DOHH2 (cell line): ENCODE measurements around the gene FCER1G.

Experiments used
- H3F3A ChIP-seq: fragments of 200-600 bp; sonication (generic), shearing (Covaris generic); 2 replicates; pipeline ENCODE4 v1.6.0; 2016; ENCODE audit warnings: antibody characterized with exemption, mild to moderate bottlenecking; ENCODE audit not compliant: control insufficient read depth, insufficient read depth
- H3K27ac ChIP-seq: fragments of 200-600 bp; sonication (generic); 2 replicates; pipeline ENCODE4 v1.5.1; 2014; ENCODE audit warnings: low read depth, mild to moderate bottlenecking, low read length, moderate library complexity
- H3K27me3 ChIP-seq: fragments of 200-600 bp; sonication (generic); 2 replicates; pipeline ENCODE4 v1.6.1; 2014; ENCODE audit warnings: mild to moderate bottlenecking, low read length, mixed read lengths; ENCODE audit not compliant: control insufficient read depth
- H3K36me3 ChIP-seq: fragments of 200-600 bp; sonication (generic); 2 replicates; pipeline ENCODE4 v1.6.1; 2014; ENCODE audit warnings: mild to moderate bottlenecking, low read length, moderate library complexity, mixed read lengths; ENCODE audit not compliant: control insufficient read depth
- H3K4me1 ChIP-seq: fragments of 200-600 bp; sonication (generic); 2 replicates; pipeline ENCODE4 v1.6.1; 2014; ENCODE audit warnings: mild to moderate bottlenecking, low read length, mixed read lengths; ENCODE audit not compliant: control insufficient read depth
- H3K4me2 ChIP-seq: fragments of 200-600 bp; sonication (generic); 2 replicates; pipeline ENCODE4 v1.6.0; 2014; ENCODE audit warnings: mild to moderate bottlenecking, low read length, moderate library complexity
- H3K4me3 ChIP-seq: fragments of 200-600 bp; sonication (generic); 2 replicates; pipeline ENCODE4 v1.5.1; 2014; ENCODE audit warnings: mild to moderate bottlenecking, low read length, mixed read lengths
- H3K79me2 ChIP-seq: fragments of 200-600 bp; sonication (generic); 2 replicates; pipeline ENCODE4 v1.6.1; 2014; ENCODE audit warnings: mild to moderate bottlenecking, low read length, mixed read lengths; ENCODE audit not compliant: control insufficient read depth
- H3K9me2 ChIP-seq: fragments of 200-600 bp; sonication (generic); replicated peaks from 2 replicates; pipeline ENCODE4 v1.6.1; 2014; ENCODE audit warnings: mild to moderate bottlenecking, low read length, mixed read lengths; ENCODE audit not compliant: control insufficient read depth
- H3K9me3 ChIP-seq: fragments of 200-600 bp; sonication (generic); 2 replicates; pipeline ENCODE4 v1.6.1; 2014; ENCODE audit warnings: antibody characterized with exemption, low read length, mixed read lengths; ENCODE audit not compliant: control insufficient read depth, insufficient read depth
- H4K20me1 ChIP-seq: fragments of 200-600 bp; sonication (generic); 2 replicates; pipeline ENCODE4 v1.6.0; 2014; ENCODE audit warnings: low read depth, mild to moderate bottlenecking, antibody characterized with exemption, low read length, moderate library complexity; ENCODE audit not compliant: control insufficient read depth, insufficient read depth
- EZH2phosphoT487 ChIP-seq: fragments of 200-600 bp; sonication (generic); IDR thresholded peaks from 2 replicates; pipeline ENCODE4 v1.6.1; 2017; ENCODE audit warnings: borderline replicate concordance, mild to moderate bottlenecking, antibody characterized with exemption, low read length, moderate library complexity, mixed read lengths
- TF ChIP-seq, protein P1 (sequence below): fragments of 200-600 bp; sonication (generic); IDR thresholded peaks from one replicate; pipeline ENCODE4 v1.5.1; 2014; ENCODE audit warnings: antibody characterized with exemption, mild to moderate bottlenecking, low read depth, low read length; ENCODE audit not compliant: poor library complexity, severe bottlenecking

The FCER1G gene

GRCh38 chr1:161198897-161199431 is 16.1 kb upstream of the FCER1G start, which contains the start of gene ADAMTS4:
TSS of gene ADAMTS4 (minus strand) at chr1:161199054. CDS start at chr1:161198627, 427 bp downstream.
- H3K27me3 ChIP-seq, result no peaks in the 10 kb centered on the region
- peaks cover 8% of the 10 kb centered on the region for H3K36me3 ChIP-seq
- no peak within 1 kb of the TSS for H3K4me3 ChIP-seq
- H3F3A ChIP-seq, result 0 out of 2 replicates have a peak, but pooled peaks cover 3% of the 10 kb centered on the region
- H3K4me1 ChIP-seq, result peaks cover 52% of the 10 kb centered on the region
- no peaks in the 10 kb centered on the region for H3K9me3 ChIP-seq
- H3K27ac ChIP-seq, result no peak within 1 kb of the TSS
- no peak within 1 kb of the TSS for H3K4me2 ChIP-seq
- peaks cover 17% of the 10 kb centered on the region for H3K79me2 ChIP-seq
- TF ChIP-seq EZH2phosphoT487, result no peak
- TF ChIP-seq, protein P1, sequence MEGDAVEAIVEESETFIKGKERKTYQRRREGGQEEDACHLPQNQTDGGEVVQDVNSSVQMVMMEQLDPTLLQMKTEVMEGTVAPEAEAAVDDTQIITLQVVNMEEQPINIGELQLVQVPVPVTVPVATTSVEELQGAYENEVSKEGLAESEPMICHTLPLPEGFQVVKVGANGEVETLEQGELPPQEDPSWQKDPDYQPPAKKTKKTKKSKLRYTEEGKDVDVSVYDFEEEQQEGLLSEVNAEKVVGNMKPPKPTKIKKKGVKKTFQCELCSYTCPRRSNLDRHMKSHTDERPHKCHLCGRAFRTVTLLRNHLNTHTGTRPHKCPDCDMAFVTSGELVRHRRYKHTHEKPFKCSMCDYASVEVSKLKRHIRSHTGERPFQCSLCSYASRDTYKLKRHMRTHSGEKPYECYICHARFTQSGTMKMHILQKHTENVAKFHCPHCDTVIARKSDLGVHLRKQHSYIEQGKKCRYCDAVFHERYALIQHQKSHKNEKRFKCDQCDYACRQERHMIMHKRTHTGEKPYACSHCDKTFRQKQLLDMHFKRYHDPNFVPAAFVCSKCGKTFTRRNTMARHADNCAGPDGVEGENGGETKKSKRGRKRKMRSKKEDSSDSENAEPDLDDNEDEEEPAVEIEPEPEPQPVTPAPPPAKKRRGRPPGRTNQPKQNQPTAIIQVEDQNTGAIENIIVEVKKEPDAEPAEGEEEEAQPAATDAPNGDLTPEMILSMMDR, result no peak
- H4K20me1 ChIP-seq, result no peaks in the 10 kb centered on the region
- no peaks in the 10 kb centered on the region for H3K9me2 ChIP-seq

DNA sequence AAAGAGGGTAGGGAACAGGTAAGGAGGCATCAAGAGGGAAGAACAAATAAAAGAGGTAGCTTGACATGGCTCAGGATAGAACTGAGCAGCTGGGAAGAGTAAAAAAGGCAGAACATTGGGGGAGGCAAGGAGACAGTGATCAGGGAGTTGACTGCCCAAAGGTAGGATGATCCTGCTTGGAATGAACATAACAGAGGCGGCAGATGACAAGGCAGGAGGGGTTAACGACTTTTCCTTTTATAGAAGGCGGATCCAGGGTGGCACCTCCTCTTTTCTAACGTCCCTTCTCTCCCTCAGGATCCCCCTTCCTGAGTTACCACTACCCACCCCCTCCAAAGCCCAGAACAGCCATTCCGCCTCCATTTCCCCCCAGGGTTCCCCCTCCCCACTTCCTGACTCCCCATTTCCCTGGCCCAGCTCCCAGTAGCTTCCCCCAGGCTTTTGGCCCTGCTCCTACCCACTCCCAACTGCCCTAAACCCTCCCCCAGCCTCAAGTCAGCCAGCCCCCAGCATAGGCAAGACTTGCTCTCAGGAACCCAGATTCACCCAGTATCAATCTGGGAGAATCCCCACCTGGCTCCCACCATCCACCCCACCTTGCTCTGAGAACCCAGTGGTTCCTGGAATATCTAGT is 15.5 kb upstream of the FCER1G start:
- Histone ChIP-seq H3K27me3 (no peaks in the 10 kb centered on the region), H3K9me2 (no peaks in the 10 kb centered on the region), H3K4me2 (no peak overlapping the region), H3K4me1 (peaks cover 50% of the 10 kb centered on the region), H3K27ac (no peak overlapping the region), H3K79me2 (peaks cover 18% of the 10 kb centered on the region), H4K20me1 (no peaks in the 10 kb centered on the region), H3K36me3 (peaks cover 15% of the 10 kb centered on the region), H3K4me3 (no peak overlapping the region), H3K9me3 (no peaks in the 10 kb centered on the region), H3F3A (0 out of 2 replicates have a peak, but pooled peaks cover 3% of the 10 kb centered on the region)
- TF ChIP-seq, protein P1, result no peak
- no peak for TF ChIP-seq EZH2phosphoT487

- Histone ChIP-seq H3K27me3 (no peaks in the 10 kb centered on the region), H3K27ac (no peak overlapping the region), H3K4me3 (no peak overlapping the region), H3K9me3 (no peaks in the 10 kb centered on the region), H3K4me1 (peaks cover 42% of the 10 kb centered on the region), H3K9me2 (no peaks in the 10 kb centered on the region), H4K20me1 (no peaks in the 10 kb centered on the region), H3K79me2 (peaks cover 18% of the 10 kb centered on the region), H3F3A (peaks cover 2% of the 10 kb centered on the region; the same call in 1 of the 2 replicates), H3K4me2 (no peak overlapping the region), H3K36me3 (peaks cover 20% of the 10 kb centered on the region)
- TF ChIP-seq, protein P1, result no peak
- no peak for TF ChIP-seq EZH2phosphoT487
Observed at GRCh38 chr1:161200421-161200991, 14.6 kb upstream of the FCER1G start.
